Stimulated activated CD8-positive, alpha-beta memory T cell treated with anti-CD3 and anti-CD28 coated beads, Interleukin-12 subunit alpha, Interleukin-12 subunit beta, amount 100 ng/mL, for 4 hours (primary cell): ENCODE measurements around the gene NELL1.
"Not testable (repeated sequence)": the region's sequence is repeated elsewhere in the genome, so short reads cannot be mapped to it uniquely, and the experiment has no call there.

Experiments
- DNase-seq: peaks from one replicate; pipeline ENCODE4 v3.0.0-alpha.2; 2020; ENCODE audit warnings: low read depth

The NELL1 gene

DNA sequence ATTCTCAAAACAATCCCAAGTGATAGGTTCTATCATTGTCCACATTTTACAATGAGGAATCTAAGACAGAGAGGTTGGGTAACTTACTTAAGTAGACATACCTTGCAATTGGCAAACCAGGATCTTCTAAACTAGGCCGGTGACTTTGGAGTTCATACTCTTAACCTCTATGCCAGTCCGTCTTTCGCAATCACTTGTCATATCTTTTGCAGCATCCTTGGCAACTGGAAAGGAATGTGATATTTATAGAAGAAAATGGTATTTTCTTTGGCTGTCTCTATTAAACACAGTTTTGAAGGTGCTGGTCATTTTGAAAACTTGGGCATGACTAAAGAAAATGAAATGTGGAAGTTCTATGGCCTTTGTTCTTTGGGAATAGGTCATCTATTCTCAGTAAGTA is 556.5 kb downstream of the NELL1 start:
- no peak for DNase-seq

DNA sequence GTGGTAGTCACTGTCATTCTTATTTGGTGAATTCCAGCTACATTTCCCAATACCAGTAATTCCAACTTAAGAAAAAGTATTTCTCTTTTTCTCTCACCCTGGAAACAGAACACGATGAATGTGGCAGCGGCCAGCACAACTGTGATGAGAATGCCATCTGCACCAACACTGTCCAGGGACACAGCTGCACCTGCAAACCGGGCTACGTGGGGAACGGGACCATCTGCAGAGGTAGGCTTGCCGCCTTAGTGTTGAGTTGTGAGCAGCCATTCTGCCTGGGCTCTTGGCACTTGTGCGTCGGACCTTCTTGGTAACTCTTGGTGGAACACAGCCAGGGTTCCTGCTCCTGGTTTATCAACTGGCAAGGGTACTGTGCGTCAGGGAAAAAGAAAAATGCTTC is 559.8 kb downstream of the NELL1 start:
- no peak for DNase-seq

- DNase-seq, result no peak
Observed at GRCh38 chr11:21250196-21250595, 580.8 kb downstream of the NELL1 start.

GRCh38 chr11:21254055-21254454 is 584.7 kb downstream of the NELL1 start:
- no peak for DNase-seq

DNA sequence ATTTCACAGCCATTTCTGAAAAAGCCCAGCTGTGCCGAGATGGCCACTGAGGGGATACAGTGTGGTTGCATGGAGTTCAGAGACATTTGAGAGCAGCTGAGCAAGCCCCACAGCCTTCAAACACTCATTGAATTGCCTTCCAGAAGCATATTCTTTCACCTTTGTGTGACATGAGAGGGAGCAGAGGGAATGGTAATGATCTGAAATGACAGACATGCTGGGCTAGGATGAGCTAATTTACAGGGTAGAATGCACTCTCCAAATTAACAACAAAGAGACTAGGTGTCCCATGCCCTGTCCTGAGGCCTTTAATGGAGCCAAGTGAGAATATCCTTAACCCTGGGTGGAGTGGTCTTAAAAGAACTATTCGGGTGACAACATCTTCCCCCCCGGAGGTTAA is 585.4 kb downstream of the NELL1 start:
- DNase-seq, result no peak

GRCh38 chr11:21257461-21257860 is 588.1 kb downstream of the NELL1 start:
- no peak for DNase-seq

DNA sequence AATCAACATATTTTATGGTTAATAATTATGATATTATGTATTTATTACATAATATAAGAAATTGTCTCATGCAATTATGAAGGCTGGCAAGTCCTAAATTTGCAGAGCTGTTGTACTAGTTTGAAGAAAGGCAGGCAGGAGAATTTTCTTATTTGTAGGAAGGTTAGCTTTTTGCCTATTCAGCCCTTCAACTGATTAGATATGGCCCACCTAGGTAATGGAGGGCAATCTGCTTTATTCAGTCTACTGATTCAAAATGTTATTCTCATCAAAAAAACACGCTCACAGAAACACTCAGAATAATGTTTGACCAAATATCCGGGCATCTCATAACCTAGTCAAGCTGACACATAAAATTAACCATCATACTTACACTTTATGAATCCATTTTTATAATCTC is 589.0 kb downstream of the NELL1 start:
- no peak for DNase-seq

GRCh38 chr11:21260101-21260500 is 590.7 kb downstream of the NELL1 start:
- no peak for DNase-seq

GRCh38 chr11:21262992-21263391 is 593.6 kb downstream of the NELL1 start:
- no peak for DNase-seq

DNA sequence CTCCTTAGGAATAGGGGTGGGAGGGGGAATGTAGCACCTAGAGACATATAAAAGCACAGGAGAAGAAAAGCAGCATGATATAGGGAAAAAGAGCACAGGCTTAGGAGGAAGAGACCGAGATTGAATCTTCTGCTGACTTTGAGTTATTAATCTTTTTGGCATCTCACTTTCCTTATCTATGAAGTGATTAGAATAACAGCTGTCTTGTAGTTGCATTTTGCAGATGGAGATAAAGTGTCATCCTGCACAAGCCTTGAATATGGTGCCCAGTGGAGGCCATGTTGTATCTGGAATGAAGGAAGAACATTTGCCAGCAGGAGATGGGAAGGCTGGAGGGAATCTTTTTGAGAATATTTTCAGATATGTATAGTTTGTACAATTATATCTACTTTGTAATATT is 594.7 kb downstream of the NELL1 start:
- no peak for DNase-seq

GRCh38 chr11:21268036-21268435 is 598.6 kb downstream of the NELL1 start:
- no peak for DNase-seq

- DNase-seq, result not testable (repeated sequence)
Observed at GRCh38 chr11:21272139-21272538, 602.8 kb downstream of the NELL1 start.

- no peak for DNase-seq
Observed at GRCh38 chr11:21278840-21279239, 609.5 kb downstream of the NELL1 start.

DNA sequence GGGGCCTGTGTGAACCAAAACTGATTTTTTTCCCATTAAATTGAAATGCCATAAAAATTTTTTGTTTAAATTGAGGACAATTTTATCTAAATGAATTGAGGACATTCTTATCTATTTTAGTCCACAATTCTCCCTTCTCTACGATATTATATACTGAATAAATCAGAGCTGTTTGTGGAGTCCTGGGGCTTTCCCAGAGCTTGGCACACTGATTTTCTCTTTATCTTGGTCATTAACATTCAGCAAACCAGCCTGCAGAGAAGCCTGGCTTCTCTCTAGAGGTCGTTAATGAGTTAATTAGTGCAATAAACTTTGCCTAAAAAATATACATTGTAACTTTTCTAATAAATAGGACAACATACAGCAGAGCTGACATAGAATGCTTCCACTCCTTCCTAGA is 615.7 kb downstream of the NELL1 start:
- DNase-seq, result no peak

GRCh38 chr11:21289686-21290085 is 620.3 kb downstream of the NELL1 start:
- DNase-seq, result no peak

DNA sequence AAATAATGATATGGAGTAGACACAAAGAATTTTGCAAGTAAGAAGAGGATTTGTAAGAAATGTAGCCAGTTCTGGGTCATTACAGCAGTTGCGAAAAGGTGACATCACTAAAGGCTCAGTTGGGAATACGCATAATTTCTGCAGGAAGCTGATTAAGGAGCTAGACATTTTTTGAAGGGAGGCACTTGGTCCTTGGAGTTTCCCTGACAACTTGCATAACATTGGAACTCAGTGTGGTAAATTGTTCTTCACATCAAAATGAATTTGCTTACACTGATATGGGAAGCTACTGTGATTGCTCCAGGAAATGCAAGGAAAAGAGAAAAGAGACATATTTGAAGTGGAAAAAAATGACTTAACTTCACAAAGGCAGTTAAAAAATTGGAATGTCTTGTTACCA is 626.1 kb downstream of the NELL1 start:
- no peak for DNase-seq

DNA sequence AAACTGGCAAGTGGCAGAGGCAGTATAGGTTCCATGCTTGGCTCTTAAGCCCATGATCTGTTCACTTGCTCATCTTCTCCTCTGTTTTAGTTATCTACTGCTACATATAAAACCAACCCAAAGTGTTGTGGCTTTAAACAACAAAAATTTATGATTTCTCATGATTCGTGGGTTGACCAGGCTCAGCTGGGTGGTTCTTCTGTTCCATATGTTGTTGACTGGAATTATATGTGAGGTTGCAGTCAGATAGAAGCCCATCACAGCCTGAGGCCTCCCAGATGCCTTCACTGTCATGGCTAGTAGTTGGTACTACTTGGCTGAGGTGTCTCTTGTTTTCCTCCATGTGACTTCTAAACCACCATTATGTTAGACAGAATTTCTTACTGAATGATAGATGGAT is 632.6 kb downstream of the NELL1 start:
- no peak for DNase-seq

- DNase-seq, result no peak
Observed at GRCh38 chr11:21306739-21307358, 637.5 kb downstream of the NELL1 start.

DNA sequence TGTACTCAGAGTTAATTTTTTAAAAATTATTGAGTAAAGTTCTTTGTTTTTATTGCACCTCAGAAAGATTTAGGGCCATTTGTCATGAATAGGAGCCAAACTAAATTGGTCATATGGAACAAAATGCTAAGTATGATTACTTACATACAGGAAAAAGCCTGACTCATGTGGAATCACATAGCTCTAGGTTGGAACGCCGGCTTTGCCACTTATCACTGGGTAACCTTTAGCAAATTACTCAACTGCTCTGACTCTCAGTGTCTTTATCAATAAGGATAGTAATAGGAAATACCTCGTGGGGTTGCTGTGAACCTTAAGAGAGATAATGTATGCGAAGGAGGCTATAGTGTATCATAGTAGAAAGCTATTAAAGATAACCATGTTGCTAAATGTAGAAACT is 638.5 kb downstream of the NELL1 start:
- DNase-seq, result no peak

DNA sequence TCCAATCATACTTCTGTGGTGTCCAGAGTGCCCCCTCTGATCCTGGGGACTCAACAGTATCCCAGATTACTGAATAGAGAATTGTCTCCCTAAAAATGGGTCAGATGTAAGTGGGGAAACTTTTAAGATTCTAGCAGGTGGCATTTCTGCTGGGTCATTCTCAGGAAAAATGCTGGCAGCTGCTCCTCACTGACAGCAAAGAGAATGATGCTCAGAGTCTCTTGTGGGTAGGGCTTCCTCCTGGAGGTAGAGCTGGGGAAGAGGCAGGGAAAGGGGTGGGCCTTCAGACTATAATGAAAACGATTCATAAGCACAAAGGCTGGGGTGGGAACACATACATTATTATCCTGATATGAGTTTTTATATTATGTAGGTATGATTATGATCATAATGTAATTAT is 647.2 kb downstream of the NELL1 start:
- no peak for DNase-seq

DNA sequence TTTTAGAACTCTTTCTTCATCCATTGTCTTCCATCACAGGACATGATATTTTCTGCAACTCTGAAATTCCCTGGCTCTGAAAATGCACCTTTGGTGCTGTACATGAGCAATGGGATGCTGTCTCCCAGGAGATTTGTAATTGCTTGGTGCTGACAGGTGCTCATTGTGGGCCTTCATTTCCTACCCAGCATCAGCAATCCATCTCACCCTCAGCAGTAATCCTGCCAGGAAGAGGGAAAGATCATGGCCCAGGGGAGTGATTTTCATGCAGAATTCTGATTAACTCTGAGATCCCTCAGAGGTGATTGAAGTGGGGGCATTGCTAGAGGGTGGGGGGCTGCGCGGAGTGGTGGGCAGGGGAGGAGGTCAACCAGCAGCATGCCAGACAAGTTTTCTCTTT is 651.7 kb downstream of the NELL1 start:
- no peak for DNase-seq

DNA sequence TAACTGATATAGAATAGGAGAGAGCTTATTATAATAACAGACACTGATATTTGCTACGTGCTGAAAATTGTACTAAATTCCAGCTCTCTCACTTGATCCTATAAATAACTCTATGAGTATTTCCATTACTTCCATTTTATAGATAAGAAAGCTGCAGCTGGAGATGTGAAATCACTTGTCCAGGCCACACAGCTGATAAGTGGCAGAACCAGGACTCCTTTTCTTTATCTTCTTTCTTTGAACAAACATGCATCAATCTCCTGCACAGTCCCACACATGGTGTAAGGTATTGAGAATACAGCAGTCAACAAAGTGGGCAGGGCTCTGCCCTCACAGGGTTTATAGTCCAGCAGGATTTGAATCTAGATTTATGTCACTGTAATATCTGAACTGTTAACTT is 652.1 kb downstream of the NELL1 start:
- no peak for DNase-seq

DNA sequence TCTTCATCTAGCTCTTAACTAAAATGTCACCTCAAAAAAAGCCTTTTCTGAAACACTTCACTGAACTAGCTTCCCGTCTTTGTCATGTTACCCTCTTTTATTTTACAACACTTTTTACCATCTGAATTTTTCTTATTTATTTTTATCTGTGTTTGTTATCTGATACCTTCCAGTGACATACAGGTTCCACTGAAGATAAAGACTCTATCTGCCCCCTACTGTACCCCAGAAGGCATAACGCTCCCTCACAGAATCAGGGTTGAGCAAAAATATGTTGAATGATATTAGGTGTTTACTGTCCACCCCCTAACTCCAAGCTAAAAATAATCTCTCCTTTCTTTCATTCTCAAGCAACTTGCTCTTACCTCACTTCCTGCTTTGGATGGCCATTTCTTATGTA is 654.2 kb downstream of the NELL1 start:
- DNase-seq, result no peak

- no peak for DNase-seq
Observed at GRCh38 chr11:21343204-21343603, 673.8 kb downstream of the NELL1 start.

DNA sequence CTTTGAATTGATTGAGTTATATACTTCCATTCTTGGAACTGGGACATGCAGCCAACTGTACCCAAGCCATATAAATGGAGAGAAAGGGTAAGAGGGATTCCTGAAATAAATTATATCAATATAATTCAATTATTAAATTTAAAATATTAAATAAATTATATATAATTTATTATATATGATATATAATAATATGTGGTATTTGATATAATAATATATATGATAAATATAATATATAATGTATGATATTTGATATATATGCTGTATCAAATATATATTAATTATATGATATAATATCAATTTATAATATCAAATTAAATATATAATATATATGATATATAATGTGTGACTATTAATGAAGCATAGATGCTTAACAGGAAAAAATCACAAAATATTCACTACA is 677.0 kb downstream of the NELL1 start:
- DNase-seq, result no peak
